Loucy (cell line): Measurements from ENCODE around the gene GALM.

Experiments
- H2AFZ ChIP-seq: fragments of 200-600 bp; sonication (generic); 2 replicates; pipeline ENCODE4 v1.6.0; 2016; ENCODE audit warnings: antibody characterized with exemption, mild to moderate bottlenecking, low read length, moderate library complexity
- H3F3A ChIP-seq: fragments of 200-600 bp; 2 replicates; pipeline ENCODE4 v1.6.0; 2016; ENCODE audit warnings: antibody characterized with exemption, low read depth, mild to moderate bottlenecking
- H3K27me3 ChIP-seq: fragments of 200-600 bp; sonication (generic); 2 replicates; pipeline ENCODE4 v1.6.1; 2014; ENCODE audit warnings: low read length, mild to moderate bottlenecking; ENCODE audit not compliant: insufficient read depth, poor library complexity, severe bottlenecking
- H3K36me3 ChIP-seq: fragments of 200-600 bp; sonication (generic); 2 replicates; pipeline ENCODE4 v1.6.1; 2016; ENCODE audit warnings: low read length; ENCODE audit not compliant: insufficient read depth
- H3K4me1 ChIP-seq: fragments of 200-600 bp; sonication (generic); 2 replicates; pipeline ENCODE4 v1.5.1; 2014; ENCODE audit warnings: low read length, mild to moderate bottlenecking; ENCODE audit not compliant: insufficient read depth, poor library complexity, severe bottlenecking
- H3K4me2 ChIP-seq: fragments of 200-600 bp; sonication (generic); 2 replicates; pipeline ENCODE4 v1.6.0; 2014; ENCODE audit warnings: antibody characterized with exemption, low read length, low read depth, mild to moderate bottlenecking; ENCODE audit not compliant: poor library complexity, severe bottlenecking
- H3K4me3 ChIP-seq: fragments of 200-600 bp; sonication (generic); 2 replicates; pipeline ENCODE4 v1.5.1; 2014; ENCODE audit warnings: low read length, mild to moderate bottlenecking, mixed read lengths; ENCODE audit not compliant: poor library complexity, severe bottlenecking
- H3K79me2 ChIP-seq: fragments of 200-600 bp; sonication (generic); 2 replicates; pipeline ENCODE4 v1.6.1; 2014; ENCODE audit warnings: low read length; ENCODE audit not compliant: insufficient read depth
- H3K9ac ChIP-seq: fragments of 200-600 bp; sonication (generic); 2 replicates; pipeline ENCODE4 v1.6.0; 2014; ENCODE audit warnings: mild to moderate bottlenecking, low read depth, low read length, moderate library complexity; ENCODE audit not compliant: poor library complexity, severe bottlenecking
- H3K9me2 ChIP-seq: fragments of 200-600 bp; sonication (generic); replicated peaks from 2 replicates; pipeline ENCODE4 v1.6.1; 2016; ENCODE audit warnings: low read depth, low read length, mixed read lengths
- H3K9me3 ChIP-seq: fragments of 200-600 bp; sonication (generic); 2 replicates; pipeline ENCODE4 v1.6.1; 2014; ENCODE audit warnings: mild to moderate bottlenecking, antibody characterized with exemption, low read length, low read depth; ENCODE audit not compliant: insufficient read depth
- H4K20me1 ChIP-seq: fragments of 200-600 bp; sonication (generic); 2 replicates; pipeline ENCODE4 v1.6.0; 2014; ENCODE audit warnings: antibody characterized with exemption, low read length, mild to moderate bottlenecking; ENCODE audit not compliant: insufficient read depth, poor library complexity, severe bottlenecking
- CTCF ChIP-seq: fragments of 200-600 bp; sonication (generic); conservative IDR thresholded peaks from 2 replicates; pipeline ENCODE4 v1.5.1; 2014; ENCODE audit warnings: mild to moderate bottlenecking, antibody characterized with exemption, low read length
- EZH2phosphoT487 ChIP-seq: fragments of 200-600 bp; IDR thresholded peaks from 2 replicates; pipeline ENCODE4 v1.6.1; 2018; ENCODE audit warnings: antibody characterized with exemption, mild to moderate bottlenecking, moderate library complexity, borderline replicate concordance

GALM gene

GRCh38 chr2:38697116-38697840 lies 31.4 kb downstream of the GALM start:
- H3K4me2 ChIP-seq: no peak overlapping the region
- no peaks in the 10 kb centered on the region for H3K27me3 ChIP-seq
- H3F3A ChIP-seq: no peaks in the 10 kb centered on the region
- no peaks in the 10 kb centered on the region for H3K9me3 ChIP-seq
- H2AFZ ChIP-seq: no peak overlapping the region
- no peaks in the 10 kb centered on the region for H4K20me1 ChIP-seq
- no peaks in the 10 kb centered on the region for H3K79me2 ChIP-seq
- no peaks in the 10 kb centered on the region for H3K9me2 ChIP-seq
- H3K9ac ChIP-seq: no peak overlapping the region
- H3K36me3 ChIP-seq: no peaks in the 10 kb centered on the region
- H3K4me3 ChIP-seq: no peak overlapping the region
- no peaks in the 10 kb centered on the region for H3K4me1 ChIP-seq
- TF ChIP-seq CTCF (no peak), EZH2phosphoT487 (no peak)

- H3K4me2 ChIP-seq: no peak overlapping the region
- TF ChIP-seq CTCF (no peak), EZH2phosphoT487 (no peak)
- no peak overlapping the region for H3K4me3 ChIP-seq
- no peaks in the 10 kb centered on the region for H3K27me3 ChIP-seq
- H3K36me3 ChIP-seq: no peaks in the 10 kb centered on the region
- H3K9ac ChIP-seq: no peak overlapping the region
- no peaks in the 10 kb centered on the region for H3K9me3 ChIP-seq
- no peaks in the 10 kb centered on the region for H3F3A ChIP-seq
- H3K9me2 ChIP-seq: no peaks in the 10 kb centered on the region
- H3K4me1 ChIP-seq: no peaks in the 10 kb centered on the region
- no peaks in the 10 kb centered on the region for H3K79me2 ChIP-seq
- H4K20me1 ChIP-seq: no peaks in the 10 kb centered on the region
- H2AFZ ChIP-seq: no peak overlapping the region
Observed at GRCh38 chr2:38698467-38699003, 32.6 kb downstream of the GALM start.

- Histone ChIP-seq H3K36me3 (no peaks in the 10 kb centered on the region), H3K9me2 (no peaks in the 10 kb centered on the region), H3K4me2 (no peak overlapping the region), H4K20me1 (no peaks in the 10 kb centered on the region), H3K27me3 (no peaks in the 10 kb centered on the region), H3K9me3 (no peaks in the 10 kb centered on the region), H3K4me3 (no peak overlapping the region), H3K79me2 (no peaks in the 10 kb centered on the region), H3K9ac (no peak overlapping the region), H3F3A (no peaks in the 10 kb centered on the region), H3K4me1 (no peaks in the 10 kb centered on the region), H2AFZ (no peak overlapping the region)
- TF ChIP-seq EZH2phosphoT487: no peak
Observed at GRCh38 chr2:38700113-38700785, 34.3 kb downstream of the GALM start.
